ENCODE measurements around the gene FNDC3B.

The FNDC3B gene

DNA sequence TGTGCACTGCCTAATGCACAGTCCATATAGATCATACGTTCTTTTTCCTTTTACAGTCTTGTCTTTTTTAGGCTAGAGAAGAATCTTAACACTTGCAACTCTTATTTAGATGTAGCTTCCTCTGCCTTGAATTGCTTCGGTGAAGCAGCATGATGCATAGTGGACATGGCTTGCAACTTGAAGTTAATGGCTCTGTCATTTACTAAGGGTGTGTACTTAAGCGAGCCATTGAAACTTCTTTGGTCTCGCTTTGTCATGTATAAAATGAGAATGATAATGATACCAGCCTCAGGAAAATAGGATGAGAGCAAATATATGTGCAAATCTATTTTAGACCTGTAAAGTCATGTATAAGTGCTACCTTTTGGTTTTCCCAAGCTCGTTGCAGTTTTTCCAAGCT is 261.5 kb downstream of the FNDC3B start:
- no peak for DNase-seq

GRCh38 chr3:172302203-172302602 is 262.8 kb downstream of the FNDC3B start:
- no peak for DNase-seq

DNA sequence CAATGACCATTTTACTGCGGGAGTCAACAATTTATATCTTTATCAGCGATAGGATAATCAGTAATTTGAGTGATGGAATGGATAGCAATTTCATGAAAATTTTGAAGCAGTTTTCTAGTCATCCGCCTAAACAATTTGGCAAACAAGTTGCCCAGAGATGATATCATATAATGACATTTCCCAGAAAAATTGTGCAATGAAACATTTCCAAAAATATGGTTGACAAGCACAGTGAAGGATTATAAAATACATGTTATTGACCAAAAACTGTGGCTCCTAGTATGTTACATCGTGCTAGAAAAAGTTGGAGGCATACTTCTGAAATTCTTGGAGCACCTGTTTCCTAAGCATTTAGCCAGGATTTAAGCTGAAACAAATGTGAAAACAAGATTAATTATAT is 263.8 kb downstream of the FNDC3B start:
- no peak for DNase-seq

GRCh38 chr3:172303941-172304558 is 264.7 kb downstream of the FNDC3B start:
- DNase-seq: no peak

DNA sequence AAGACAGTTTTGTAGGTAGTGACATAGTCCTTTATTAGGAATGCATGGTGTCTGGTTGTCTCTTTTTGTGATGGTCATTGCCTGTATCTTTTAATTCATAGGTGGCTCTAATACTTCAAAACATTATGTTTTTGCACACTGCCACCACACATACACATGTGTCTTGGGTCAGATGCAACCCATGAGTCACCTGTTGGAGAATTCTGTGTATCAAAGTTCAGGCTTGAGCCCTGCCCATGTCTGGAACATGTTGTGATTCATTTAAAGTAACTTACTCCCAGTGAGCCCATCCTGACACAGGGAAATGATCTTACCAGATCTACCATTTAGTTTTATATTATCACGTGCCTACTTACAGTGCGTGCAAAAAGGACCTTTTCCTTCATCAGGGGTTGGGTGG is 266.2 kb downstream of the FNDC3B start:
- no peak for DNase-seq

GRCh38 chr3:172305974-172306373 is 266.6 kb downstream of the FNDC3B start:
- DNase-seq: no peak

DNA sequence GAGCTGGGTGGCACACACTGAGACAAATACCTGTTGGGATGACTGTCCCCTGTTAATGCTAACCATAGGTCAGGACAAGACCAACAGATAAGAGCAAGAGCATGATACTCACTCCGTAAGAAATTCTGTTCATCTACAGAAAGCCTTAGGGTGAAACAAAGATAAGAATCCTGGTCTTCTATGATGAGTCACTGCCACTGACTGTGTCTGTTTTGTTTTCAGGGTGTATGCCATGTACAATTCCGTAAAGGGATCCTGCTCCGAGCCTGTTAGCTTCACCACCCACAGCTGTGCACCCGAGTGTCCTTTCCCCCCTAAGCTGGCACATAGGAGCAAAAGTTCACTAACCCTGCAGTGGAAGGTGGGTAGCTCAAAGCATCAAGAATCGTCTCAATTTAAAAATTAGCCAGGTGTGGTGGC is 267.8 kb downstream of the FNDC3B start:
- DNase-seq: no peak

DNA sequence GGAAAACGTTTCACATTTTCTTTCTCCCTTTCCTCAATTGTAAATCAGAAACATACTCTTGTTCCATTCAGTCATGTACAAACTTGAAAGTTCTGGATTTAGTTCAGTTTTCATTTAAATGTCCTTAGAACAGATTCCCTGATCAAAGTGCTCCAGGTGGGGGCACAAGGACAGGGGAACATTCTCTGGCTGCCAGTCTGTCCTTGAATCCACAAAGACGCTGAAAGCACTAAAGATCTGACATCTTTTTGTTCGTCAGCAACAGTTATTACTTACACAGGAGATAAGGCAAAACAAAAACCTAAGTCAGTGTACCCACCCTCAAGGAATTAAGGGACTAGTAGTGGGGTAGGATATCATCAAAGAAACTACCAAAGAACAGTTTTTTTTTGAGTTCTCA is 269.7 kb downstream of the FNDC3B start:
- no peak for DNase-seq

GRCh38 chr3:172309741-172310427 is 270.5 kb downstream of the FNDC3B start:
- DNase-seq: no peak

DNA sequence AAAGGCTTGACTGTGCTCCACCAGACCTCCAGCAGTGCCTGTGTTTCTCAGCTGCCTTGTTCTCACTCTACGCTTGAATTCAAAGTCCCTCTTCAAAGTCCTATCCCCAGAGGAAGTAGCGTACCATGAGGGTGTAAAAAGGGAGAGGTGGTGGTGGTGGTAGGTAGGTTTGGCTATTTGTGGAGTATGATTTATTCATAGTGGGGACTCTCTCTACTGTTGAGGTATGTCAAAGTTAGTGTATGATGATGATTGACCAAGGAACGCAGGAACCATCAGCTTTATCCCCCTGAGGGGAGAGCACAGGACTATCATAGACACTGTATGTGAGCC is 271.0 kb downstream of the FNDC3B start:
- DNase-seq: no peak

- no peak for DNase-seq
Observed at GRCh38 chr3:172311217-172311616, 271.8 kb downstream of the FNDC3B start.

GRCh38 chr3:172312001-172312400 is 272.6 kb downstream of the FNDC3B start:
- DNase-seq: no peak

- DNase-seq: no peak
Observed at GRCh38 chr3:172312711-172313110, 273.3 kb downstream of the FNDC3B start.

GRCh38 chr3:172313671-172314070 is 274.3 kb downstream of the FNDC3B start:
- no peak for DNase-seq

GRCh38 chr3:172314591-172315160 is 275.3 kb downstream of the FNDC3B start:
- no peak for DNase-seq

- DNase-seq: no peak
Observed at GRCh38 chr3:172315401-172316091, 276.2 kb downstream of the FNDC3B start.

DNA sequence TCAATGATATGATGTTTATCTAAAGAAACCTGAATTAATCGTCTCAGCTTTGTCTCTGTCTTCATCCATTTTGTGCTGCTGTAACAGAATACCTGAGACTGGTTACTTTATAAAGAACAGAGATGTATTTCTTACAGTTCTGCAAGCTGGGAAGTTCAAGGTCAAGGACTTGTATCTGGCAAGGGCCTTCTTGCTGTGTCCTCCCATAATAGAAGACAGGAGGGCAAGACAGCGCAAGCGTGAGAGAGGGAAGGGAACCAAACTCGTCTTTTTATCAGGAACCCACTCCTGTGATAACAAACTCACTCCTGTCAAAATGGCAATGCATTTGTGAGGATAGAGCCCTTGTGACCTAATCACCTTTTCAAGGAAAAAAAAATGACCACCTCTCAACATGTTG is 277.4 kb downstream of the FNDC3B start:
- no peak for DNase-seq

GRCh38 chr3:172317481-172317880 is 278.1 kb downstream of the FNDC3B start:
- DNase-seq: no peak

GRCh38 chr3:172317984-172318383 is 278.6 kb downstream of the FNDC3B start:
- no peak for DNase-seq

- DNase-seq: no peak
Observed at GRCh38 chr3:172319595-172319994, 280.2 kb downstream of the FNDC3B start.

- DNase-seq: no peak
Observed at GRCh38 chr3:172320468-172320867, 281.1 kb downstream of the FNDC3B start.

- DNase-seq: no peak
Observed at GRCh38 chr3:172321035-172321434, 281.7 kb downstream of the FNDC3B start.

DNA sequence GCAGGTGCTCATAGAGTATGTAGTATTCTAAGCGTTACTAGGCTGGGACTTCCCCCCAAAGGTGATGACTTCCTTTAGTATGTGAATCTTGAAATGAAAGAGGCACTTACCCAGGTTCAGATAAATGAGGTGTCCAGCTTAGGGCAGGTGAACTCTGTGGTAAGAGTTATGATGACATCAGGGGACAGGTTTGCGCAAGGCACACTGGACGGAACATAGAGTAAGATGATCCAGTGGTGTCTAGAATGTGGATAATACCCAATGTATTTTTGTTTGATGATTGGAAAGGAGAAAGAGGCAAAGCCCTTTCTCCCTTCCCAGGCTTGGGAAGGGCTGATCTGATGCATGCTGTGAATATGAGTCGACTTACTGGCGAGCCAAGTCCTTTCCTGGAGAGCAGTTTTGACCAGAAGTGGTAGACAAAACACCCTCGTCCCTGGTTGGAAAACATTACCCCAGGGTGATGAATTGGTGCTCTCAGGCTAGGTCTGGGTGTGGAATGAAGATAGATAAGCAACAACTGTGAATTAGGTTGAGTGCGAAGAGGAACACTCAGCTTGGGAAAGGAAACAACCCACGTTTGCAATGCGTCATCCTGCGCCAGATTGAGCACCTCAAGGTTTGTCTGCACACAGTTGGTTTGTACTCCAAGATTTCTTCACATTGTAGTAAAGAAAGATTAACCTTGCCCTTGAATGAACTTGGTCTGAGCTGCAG is 284.7 kb downstream of the FNDC3B start:
- DNase-seq: peak; percentile 57
